GM12872 (cell line): Measurements from ENCODE around the gene CDX2.

Experiments
- TF ChIP-seq, protein P1 (sequence below): IDR thresholded peaks from 3 replicates; pipeline ENCODE4 v1.5.1; 2011; ENCODE audit warnings: low read depth, mild to moderate bottlenecking, low read length, moderate library complexity; ENCODE audit not compliant: insufficient read depth

The CDX2 gene

DNA sequence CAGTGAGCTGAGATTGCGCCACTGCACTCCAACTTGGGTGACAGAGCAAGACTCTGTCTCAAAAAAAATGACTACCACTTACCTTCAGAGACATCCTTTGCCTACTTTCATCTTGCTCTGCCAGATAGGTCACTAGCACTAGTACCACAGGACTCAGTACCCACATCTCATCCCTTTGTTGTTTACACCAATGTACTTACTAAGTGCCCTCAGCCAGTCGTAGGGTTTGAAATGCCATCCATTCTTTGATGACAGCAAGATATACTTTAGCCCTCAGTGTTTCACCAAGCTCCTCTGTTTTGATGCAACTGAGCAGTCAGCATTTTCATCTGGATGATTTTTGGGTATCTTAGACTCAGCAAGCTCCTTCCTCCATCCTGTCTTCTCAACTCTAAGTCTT lies 13.2 kb upstream of the CDX2 start:
- TF ChIP-seq, protein P1, sequence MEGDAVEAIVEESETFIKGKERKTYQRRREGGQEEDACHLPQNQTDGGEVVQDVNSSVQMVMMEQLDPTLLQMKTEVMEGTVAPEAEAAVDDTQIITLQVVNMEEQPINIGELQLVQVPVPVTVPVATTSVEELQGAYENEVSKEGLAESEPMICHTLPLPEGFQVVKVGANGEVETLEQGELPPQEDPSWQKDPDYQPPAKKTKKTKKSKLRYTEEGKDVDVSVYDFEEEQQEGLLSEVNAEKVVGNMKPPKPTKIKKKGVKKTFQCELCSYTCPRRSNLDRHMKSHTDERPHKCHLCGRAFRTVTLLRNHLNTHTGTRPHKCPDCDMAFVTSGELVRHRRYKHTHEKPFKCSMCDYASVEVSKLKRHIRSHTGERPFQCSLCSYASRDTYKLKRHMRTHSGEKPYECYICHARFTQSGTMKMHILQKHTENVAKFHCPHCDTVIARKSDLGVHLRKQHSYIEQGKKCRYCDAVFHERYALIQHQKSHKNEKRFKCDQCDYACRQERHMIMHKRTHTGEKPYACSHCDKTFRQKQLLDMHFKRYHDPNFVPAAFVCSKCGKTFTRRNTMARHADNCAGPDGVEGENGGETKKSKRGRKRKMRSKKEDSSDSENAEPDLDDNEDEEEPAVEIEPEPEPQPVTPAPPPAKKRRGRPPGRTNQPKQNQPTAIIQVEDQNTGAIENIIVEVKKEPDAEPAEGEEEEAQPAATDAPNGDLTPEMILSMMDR, result no peak

GRCh38 chr13:27981006-27981708 lies 12.0 kb upstream of the CDX2 start:
- TF ChIP-seq, protein P1, result no peak

DNA sequence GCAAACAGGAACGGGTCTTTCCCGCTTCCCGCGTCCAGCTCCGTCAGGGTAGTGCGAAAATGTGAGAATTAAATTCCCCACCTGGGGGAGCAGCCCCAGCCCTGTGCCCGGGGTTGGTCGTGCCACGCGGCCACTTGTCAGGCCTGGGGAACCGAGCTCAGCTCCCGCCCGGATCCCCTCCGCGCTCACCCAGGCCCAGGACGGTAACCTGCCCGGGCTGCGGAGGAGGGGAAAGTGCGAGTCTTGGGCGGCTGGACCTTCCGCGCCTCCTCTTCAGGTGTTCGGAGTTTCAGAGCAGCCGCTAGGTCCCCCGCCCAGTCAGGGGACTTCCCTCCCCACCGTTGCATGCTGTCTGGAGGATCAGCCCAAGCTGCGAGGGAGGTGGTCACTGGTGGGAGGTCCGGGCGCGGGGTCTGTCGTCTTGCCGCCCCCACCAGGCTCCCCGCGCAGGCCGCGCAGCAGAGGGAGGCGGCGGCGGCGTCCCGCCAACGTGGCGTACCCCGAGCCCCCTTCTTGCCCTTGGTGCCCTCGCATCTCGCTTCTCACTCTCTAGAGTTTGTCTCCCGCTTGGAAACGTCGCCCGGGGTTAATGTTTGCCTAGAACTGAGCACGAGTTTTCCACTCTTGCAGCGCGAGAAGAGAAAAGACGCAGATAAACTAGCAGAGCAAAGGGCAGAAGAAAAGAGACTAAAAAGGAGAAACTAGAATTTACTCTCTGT lies 11.3 kb upstream of the CDX2 start:
- TF ChIP-seq, protein P1, result no peak

DNA sequence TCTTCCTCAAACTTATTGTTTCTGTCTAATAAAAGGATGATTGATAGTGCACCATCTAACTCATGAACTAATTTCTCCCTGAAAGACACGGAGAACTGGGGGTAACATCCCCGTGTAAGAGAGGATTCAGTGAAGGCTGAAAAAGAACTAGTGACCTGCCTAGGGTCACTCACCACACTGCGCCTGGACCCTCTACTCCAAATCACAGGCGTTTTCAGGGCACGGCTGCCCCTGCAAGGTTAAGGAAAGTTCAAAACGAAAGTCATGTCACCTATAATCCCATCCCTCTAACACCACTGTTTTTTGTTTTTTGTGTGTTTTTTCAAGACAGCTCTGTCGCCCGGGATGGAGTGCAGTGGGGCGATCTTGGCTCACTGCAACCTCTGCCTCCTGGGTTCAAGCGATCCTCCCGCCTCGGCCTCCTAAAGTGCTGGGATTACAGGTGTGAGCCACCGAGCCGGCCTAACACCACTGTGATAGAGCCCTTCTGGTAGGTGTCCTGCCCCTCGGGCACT lies 10.7 kb upstream of the CDX2 start:
- TF ChIP-seq, protein P1, result no peak

DNA sequence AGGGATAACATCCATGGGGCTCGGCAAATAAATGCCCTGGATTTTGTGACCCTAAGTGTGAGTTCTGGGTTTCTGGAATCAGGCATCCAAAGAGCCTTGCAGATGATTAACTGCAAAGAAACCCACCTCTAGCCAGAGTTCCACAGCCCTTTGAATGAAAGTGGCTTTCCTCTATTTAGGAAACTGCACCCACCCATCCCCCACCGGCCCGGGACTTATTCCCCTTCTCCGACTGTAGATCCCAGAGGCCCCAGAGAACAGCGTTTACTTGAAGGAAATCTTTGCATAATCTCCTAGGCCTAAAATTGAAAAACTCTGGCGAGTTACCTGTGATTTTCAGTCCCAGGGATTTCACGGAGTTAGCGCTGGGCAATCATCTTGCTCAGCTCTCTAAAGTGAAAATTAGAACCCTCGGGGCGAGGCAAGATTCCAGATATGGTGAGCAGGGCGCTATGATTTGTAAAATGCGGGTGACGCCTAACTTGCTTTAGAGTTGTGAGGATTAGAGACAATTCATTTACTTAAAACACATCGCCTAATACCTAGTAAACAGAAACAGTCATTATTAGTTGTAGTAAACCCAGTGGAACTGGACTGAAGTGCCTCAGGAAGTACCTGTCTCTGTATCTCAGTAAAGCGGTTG lies 10.0 kb upstream of the CDX2 start:
- TF ChIP-seq, protein P1, result no peak

DNA sequence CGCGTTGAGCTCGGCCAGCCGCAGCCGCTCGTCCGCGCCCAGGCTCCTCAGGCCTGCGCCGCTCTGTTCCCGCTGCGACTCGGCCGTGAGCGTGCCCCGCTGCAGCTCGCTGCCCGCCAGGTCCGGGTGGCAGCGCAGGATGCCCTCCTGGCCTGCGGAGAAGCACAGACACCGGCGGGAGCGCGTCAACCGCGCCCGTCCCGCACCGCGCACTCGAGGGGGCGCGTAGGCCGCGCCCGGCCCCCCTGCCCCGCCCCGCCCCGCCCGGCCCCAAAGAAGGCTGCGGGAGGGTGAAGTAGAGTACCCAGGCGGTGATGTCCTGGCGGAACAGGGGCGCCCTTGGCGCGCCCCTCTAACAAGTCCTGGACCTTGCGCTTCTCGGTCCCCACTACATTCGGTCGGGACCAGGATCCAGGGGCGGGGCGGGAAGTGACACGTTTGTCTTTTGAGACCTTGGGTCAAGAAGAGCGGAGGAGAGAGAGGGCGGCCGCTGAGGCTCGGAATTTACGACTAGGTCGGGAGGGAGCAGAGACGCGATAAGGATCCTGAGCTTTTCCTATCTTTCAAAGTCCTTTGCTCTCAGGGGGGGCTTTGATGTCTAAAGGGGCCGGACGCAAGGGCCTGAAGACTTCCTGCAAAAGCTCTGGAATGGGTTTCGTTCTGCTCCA lies 9.3 kb upstream of the CDX2 start:
- TF ChIP-seq, protein P1, result no peak
